DMS53 (cell line): Measurements from ENCODE around the gene SEMA7A.

Experiments
- DNase-seq: peaks from one replicate; lab custom pipeline; 2025; lab: John Stamatoyannopoulos, UW

SEMA7A gene

DNA sequence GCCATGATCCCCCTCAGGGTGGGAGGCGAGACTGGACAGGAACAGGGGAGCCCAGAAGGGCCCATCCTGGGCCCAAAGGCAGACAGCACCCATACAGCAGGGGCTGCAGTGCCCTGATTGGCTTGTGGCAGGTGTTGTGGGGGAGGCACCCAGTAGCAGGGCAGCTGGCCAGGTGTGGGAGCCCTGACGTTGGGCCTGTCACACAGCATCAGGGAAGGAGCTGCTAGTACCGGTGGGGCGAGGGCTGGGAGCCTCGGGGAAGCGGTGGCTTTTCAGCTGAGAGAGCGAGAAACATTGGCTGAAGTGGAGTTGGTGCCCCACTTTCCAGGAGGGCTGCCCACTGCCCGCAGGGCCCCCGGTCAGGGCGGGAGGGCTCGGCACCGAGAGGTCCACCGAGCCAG, 46.6 kb downstream of the SEMA7A start:
- DNase-seq, result no peak

DNA sequence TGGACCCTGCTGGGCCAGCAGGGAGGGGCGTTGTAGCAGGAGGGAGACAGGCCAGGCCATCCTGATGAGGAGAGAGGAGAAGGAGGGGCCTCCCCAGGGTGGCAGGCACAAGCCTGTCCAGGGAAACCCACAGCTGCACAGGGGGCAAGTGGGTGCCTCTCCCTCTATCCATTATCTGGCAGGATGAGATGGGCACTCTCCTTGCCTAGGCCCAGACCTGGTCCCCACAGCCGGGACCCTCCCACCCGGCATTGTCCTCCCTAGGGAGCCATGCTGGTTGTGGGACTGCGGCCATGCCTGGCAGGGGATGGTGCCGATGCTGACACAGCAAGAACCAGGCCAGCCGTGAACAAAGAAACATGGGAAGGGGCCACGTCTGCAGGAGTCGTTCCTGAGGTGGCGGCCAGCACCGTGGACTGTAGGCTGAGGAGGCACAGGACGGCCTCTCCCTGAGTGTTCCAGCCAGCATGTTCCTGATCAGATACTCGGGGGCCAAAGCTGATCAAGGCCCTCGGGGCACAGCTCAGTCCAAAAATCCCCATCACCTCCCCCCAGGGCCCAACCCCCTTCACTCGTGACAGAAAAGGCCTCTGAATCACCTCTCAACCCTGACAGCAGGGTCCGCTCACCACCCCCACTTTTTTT, 47.1 kb downstream of the SEMA7A start:
- DNase-seq, result no peak

DNA sequence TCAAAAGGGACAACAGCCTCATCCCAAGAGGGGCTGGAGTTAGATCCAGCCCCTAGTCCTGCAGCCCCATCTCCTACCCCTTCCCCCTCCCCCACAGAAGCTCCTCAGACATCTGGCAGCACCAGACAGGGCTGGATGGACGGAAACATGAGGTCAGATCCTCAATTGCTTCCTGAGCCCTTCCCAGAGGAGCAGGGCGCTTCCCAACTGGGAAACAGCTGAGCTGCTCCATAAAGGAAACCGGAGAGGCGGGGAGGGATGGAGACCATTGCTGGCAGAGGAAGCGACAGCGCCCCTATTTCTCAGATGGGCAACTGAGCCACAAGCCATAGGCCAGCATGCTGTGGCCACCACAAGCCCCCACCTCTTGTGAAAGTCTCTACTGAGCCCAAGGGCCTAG, 48.0 kb downstream of the SEMA7A start:
- DNase-seq, result no peak

DNA sequence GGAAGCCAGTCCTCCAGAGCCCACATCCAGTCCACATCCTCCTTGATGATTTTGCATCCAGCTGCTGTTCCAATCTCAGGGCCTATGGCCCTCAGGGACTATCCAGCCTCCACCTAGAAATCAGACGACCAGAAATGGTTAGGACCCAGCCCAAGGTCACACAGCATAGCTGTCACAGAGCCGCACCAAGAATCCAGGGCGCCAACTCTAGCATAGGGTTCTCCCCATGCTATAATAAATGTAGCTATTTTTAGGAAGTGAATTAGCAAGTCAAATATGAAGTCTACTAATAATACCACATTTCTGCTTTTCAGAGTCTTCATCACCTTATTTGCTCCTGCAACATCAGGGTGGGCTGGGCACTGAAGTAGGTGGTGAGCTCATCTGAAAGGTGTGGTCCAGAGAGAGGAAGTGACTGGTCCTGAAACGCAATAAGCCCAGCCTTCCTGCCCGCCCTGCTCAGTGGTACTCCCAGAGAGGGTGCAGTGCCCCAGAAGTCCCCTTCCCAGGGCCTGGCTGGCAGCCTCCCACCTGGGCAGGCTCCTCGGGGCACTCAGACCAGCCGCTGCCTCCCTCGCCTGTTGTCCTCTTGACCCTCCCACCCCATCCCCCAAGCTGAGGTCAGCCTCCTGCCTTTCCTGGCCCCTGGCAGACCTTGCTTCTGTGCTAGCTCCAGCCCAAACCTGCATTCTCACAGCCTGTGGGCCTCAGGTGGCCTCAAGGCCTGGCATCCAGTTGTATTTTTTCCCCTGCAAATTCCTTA, 48.7 kb downstream of the SEMA7A start:
- DNase-seq, result peak; percentile 33

DNA sequence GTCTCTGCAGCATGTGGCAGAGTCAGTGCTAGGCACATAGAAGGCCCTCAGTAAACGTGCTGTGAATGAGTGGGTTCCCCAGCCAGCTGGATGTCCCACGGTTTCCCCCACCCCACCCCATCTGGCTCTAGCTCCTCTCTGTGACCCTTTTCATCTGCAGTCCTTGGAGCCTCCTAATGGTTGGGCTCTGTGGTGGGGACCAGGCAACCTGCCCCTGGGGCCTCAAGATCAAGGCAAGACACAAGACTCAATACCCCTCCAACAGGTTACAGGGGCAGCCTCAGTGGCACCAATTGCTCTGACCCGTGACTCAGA, 49.2 kb downstream of the SEMA7A start:
- DNase-seq, result no peak

DNA sequence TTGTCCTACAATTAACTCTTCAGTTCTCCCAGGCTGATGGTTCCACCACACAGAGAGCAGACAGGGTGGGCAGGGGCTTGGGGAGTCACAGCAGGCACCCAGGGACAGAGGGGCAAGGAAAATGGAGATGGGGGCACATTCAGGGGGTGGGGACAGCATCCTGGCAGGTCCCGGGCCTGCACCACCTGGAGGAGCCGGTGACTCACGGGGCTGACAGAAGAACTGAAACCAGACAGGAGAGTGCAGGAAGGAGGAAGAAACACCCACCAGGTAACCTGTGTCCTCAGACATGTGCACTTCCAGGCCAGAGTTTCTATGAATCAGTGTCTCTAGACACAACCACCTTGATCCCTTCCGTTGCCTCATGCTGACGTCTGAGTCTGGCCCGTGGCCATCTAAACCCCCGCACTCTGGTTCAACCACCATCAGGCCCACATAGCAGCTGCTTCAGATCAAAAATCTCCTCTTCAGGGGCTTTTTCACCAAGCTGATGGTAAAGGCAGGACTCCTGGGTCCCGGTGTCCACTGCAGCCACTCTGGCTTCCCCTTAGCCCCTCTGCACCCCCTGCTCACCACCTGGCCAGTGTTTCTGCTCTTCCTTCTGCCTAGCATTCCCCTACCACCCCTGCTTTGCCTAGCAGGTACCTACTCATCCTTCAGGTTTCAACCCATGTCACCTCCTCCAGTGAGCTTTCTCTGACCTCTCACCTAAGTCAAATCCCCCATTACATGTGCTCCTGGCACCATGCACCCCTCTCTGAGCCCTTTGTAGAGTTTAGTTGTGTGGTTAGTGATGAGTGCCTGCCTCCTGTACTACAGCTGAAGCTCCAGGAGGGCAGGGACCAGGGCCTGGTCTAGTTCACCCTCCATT, 49.8 kb downstream of the SEMA7A start:
- DNase-seq, result peak; percentile 36

DNA sequence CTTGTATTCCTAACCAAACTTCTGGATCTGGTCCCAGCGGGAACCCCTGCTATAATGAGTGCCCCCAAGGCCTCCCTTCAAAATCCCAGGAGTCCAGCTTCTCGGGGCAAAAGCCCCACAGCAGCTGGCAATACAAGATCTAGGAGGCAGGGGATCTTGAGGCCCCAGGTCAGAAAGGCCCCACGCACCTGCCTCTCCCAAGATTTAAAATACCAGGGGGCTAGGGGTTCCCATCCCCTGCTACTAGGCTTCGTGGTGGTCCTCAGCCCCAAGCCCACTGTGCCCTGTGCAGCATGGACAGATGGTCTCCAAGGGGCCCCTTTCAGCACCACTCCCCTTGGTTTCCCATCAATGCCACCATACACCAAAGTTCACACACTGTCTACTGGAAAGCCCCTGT, 50.5 kb downstream of the SEMA7A start:
- DNase-seq, result no peak

DNA sequence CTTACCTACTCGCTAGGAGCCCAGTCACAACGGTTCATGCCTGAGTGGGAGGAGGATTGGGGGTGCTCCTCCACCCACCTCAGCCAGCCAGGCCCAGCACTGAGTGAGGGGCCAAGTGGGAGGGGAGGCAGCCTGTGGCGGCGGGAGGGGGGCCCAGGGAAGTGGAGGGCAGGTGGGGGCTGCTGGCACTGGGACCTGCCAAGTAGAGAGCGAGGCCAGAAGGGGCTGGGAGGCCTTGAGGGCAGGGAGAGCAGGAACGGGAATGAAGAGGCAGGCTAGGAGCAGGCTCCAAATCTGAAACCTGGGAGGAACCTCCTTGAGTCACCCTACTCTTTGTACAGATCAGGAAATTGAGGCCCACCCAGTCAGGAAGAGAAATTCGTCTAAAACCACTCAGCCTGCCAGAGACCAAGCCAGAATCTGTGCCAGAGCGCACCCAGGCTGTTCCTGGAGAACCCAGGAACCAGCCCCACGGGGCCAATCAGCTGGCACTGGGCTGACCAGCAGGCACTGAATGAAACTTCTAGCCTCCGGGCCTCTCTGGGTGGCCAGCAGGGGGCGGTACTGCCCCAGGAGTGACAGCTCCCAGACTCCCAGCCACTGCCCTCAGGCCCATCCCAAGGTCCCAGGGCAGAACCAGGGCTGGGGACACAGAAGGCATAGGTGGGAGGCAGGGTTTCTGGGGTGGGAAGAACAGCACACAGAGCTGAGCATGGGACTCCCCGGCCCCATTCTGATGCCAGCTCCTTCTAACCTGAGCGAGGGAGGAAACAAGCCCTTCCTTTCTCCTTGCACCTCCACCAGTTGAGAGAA, 51.5 kb downstream of the SEMA7A start:
- DNase-seq, result peak; percentile 85

DNA sequence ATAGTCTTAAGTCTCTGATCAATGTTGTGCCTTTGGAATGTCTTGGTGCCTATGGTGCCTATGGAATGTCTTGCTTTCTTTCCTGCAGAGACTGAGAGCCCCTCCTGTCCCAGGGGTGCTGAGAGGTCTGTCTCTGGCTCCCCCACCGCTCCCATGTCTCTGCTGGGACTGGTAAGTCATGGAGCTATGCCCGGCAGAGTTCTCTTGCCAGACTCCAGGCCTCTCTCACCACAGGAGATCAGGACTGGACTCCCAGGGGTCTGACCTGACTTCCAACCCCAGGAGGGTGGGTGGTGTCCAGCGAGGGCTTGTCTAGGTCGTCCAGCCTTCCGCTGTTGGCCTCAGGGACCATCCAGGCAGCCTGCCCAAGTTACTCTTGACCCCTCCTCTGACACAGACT, 52.3 kb downstream of the SEMA7A start:
- DNase-seq, result no peak

DNA sequence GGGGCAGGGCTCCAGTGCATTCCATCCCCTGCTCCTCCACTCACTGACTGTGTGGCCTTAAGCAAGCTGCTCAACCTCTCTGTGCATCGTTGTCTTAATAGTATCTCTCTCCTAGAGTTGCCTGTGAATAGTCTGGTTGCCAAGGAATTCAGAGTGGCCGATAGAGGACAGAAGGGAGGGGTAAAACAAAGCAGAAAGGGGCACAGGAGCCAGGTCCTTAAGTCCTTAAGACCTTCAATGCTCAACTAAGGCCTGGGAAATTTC, 52.6 kb downstream of the SEMA7A start:
- no peak for DNase-seq

DNA sequence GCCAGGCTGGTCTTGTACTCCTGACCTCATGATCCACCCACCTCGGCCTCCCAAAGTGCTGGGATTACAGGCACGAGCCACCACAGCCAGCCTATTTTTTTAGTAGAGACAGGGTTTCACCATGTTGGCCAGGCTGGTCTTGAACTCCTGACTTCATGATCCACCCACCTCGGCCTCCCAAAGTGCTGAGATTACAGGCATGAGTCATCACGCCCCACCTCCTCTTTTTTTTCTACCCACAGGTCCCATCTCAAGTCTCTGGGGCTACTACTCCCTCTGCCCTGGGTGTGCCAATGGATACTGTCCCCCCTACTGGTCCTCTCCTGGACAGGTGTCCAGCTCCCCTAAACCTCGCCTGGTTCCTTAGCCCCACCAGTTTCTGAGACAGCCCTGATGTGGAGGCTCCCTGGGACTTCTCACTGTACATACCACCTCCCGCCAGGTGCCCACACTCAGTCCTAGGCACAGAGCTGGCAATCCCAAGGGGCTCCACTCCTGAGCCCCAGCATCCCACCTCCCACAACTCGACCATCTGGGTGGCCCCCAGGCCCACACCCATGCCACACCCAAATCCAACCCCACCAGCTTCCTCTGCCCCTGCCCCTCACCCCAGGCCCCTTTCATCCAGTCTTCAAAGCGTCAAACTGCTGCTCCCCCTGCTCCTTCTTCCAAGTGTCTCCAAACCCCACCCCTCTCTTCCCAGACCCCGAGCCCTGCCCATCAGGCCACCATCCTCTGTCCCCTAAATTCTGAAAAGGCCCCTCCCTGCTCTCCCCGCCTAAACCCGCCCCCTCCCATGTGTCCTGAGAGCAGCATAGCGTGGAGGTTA, 53.2 kb downstream of the SEMA7A start:
- no peak for DNase-seq

DNA sequence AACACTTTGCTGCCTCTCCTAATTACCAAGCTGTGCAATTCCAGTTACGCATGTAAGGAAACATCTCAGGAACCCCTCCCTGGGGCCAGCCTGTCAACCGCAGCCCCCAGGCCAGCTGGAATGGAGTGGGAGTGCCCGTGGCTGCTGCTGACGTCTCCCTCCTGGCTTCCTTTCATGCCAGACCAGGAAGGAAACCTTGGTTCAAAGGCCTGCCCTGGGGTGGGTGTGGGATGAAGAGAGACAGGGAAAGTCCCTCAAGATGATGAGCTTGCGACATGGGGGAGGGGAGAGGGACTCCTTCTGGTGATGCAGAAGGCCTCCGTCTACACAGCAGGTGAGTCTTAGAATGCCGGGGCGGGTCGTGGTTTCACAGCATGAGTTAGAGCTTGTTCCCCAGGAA, 54.9 kb downstream of the SEMA7A start:
- no peak for DNase-seq

DNA sequence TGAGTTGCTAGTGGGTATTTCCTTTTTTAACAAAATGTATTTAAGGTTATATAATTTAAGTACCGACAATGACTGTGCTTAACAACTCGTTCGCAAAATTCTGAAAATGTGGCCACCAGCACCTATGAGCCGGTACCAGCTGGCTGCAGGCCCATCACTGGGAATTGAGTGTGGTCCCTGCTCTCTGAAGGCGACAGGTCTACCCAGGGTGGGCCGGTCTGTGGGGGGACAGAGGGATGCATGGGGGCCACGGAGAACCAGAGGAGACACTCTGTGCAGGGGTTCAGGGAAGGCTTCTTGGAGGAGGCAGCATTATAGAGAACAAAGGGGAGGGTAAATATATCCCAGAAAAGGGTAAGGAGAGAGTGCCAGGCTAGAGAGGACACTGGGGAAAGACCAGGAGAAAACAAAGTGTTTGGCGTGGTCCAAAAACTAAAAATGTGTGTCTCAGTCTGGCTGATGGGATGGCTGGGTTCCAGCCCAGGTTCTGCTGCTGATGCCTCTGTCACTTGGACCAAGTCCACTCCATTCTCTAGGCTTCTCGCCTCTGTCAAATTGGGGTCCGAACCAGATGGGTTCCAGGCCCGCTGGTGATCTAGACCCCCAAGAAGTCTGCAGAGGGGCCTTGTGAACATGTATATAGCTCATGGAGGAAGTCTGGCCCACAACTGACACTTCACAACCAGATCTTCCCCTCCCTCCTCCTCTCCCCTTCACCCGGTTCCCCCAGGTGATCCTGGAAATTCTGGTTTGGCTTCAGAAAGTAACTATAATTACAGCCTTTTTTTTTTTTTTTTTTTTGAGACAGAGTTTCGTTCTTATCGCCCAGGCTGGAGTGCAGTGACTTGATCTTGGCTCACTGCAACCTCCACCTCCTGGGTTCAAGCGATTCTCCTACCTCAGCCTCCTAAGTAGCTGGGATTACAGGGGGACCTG, 55.7 kb downstream of the SEMA7A start:
- no peak for DNase-seq

DNA sequence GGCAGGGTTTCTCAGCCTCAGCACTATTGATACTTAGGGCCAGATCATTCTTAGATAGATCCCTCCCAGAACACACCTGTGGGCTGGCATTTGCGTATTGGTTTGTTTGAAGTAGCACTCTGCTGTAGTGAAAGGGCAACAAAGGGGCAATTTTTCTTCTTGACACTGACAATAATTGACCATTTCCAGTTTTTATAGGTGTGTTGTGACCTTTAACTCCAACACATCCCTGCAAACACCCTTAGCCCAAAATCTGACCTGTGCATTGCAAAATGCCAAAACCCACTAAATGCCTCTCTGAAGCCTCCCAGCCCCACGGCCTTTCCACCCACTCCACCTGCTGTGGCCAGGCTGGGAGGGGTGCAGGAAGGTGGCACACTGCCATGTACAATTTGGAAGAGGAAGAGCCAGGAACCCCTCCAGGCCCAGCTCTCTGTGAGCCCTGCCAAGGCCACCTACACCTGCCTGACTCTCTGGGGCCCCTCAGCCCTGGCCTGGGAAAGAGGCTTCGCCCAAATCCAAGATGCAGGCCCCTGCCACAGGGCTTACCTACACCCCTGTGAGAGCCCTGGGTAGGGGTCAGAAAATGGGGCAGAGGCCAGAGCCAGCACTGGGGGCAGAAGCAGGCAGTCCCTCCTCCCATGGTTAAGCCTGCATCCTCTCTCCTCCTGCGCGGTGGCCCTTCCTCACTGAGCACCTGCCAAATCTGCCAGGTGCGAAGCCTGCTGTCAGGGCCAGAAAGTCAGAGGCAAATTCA, 56.8 kb downstream of the SEMA7A start:
- no peak for DNase-seq

DNA sequence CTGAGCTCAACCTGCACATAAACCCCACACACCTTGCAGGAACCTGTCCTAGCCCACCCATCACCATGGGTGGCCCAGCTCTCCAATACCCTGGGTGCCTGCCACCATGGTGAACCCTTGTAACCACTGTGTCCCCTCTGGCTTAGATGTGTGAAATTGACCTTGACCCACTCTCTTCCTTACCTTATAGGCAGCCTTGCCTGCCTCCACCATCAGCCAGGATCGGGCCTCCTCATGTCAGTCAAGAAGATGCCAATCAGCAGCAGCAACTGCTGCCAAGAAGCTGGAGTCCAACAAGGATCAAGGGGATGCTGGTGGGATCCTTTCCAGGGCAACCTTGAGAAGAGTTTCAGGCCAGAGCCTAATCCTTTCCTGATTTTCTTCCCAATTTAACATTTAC, 57.5 kb downstream of the SEMA7A start:
- DNase-seq, result no peak

DNA sequence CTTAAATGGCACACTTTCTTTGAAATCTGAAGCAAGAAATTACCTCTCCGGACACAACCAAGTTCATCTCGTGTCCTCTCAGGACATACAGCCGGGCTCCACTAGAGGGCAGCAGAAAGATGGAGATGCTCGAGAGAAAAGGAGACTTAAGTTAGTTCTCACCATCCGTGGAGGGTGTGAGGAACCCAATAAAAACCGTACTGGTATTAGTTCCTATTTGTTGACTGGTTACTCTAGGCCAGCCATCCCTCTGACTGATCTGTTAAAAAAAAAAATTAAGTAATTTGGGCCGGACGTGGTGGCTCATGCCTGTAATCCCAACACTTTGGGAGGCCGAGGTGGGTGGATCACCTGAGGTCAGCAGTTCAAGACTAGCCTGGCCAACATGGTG, 58.5 kb downstream of the SEMA7A start:
- DNase-seq, result peak; percentile 87

DNA sequence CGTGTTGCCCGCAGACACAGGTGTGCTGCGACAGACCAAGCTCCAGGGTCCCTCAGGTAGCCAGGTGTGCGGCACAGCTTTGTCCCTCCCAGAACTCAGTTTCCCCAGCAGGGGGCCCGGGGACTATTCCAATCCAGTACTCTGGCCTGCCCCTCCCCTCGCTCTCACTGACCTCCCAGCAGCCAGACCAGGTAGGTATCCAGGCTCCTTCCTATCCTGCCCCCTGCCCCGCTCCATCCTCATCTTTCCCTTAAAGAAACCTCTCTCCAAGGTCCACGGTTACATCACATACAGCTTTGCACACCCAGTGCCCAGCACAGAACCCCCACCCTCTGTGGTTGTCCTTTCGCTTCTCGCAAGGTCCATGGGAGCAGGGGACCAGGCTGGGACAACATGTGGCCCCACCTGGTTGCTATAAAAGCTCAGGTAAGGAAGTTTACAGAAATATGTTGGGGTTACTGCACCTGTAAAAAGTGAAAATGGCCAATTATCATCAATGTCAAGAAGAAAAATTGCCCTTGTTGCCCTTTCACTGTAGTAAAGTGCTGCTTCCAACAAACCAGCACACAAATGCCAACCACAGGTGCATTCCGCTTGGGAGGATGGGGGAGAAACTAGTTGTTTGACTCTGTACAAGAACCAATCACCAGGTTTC, 59.0 kb downstream of the SEMA7A start:
- DNase-seq, result no peak

DNA sequence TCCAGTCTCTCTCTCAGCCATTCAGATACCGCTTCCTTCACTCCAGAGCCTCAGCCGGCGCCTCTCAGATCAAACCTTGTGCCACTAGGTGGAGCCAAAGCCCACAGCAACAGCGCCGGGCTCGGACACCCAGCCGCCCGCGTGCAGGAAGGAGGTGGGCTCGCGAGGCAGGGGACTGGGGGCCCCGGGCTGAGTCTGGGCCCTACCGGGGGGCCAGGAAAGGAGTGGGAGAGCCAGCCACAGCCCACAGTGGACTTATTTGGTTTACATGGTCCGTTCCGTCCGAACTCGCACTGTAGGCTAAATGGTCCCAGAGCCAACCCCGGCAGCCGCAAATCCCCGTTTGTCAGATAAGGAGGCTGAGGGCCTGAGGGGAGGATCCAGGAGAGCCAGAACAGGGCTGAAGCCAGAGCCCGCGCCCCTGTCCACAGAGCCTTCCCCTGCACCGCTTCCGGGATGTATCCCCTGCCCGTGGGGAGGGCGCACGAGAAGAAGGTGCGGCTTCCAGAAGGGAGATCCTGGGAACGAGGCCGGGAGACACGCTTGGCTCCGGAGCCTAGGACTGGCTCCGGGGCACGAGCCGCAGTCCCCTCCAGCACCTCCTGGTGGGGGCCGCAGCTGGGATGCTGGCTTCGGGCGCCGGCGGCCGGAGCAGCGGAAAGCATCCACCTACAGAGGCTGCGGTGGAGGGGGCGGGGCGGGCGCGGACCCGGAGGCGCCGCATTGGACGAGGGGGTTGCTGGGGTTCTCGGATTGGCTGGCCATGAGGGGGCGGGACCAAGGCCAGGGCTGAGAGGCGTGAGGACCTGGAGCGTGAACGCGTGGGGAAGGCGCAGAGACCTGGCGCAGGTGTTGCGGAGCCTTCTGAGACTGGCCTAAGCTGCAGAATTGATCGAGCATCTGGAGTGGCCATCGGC, 59.8 kb downstream of the SEMA7A start:
- peak; percentile 96 for DNase-seq
